ENCODE data around the gene STK4. TPM values are rescaled to one million over a fixed set of nuclear protein-coding genes. Genes with fewer than 3 reads are reported as not detected.

The STK4 gene
- total and polyA plus RNA-seq, 2 donors (not counting 3 experiments of a cell fraction or from before 2014, with no cell fraction given) = 9.1 to 29.6 TPM

- no peaks in the 10 kb centered on the region for H3K36me3 ChIP-seq (ENCODE audit: control insufficient read depth in 2 of 2, extremely low read depth in 1 of 2, insufficient read depth in 2 of 2, low read length in 2 of 2)
- CTCF ChIA-PET = interaction anchor here (0.6 to 2.6 kb wide), 10 partner anchors 9 to 471 kb away, joined by 3 to 10 read pairs (median 4); no protein-coding TSS in a partner anchor
- no peaks in the 10 kb centered on the region for H3K79me2 ChIP-seq (ENCODE audit: control insufficient read depth, insufficient read depth, low read length)
- no peak overlapping the region for H3K27ac ChIP-seq (ENCODE audit: insufficient read depth, low read depth, low read length)
- intact Hi-C loops (cut with micrococcal nuclease) (no loop called here), dilution Hi-C loops (cut with MboI; ENCODE audit: extremely low pct_ligation_motif_present, low sequenced_read_pairs) (no loop called here)
- H3K9ac ChIP-seq (replicated peaks; ENCODE audit: extremely low read depth, insufficient read depth, low read length) = no peak overlapping the region
- DNase-seq (ENCODE audit: low read depth, low spot score) = no peak
- FAIRE-seq = no peak
- no peak overlapping the region for H3K4me2 ChIP-seq (ENCODE audit: insufficient read depth, low read length)
- H3K4me1 ChIP-seq (ENCODE audit: control insufficient read depth, extremely low read depth, insufficient read depth, low read length) = peaks cover 4% of the 10 kb centered on the region
- BruUV-seq (replicated peaks) = no TSS peak
- H3K4me3 ChIP-seq (replicated peaks in 1 of 3; ENCODE audit: insufficient read depth in 1 of 3, low read depth in 1 of 3, low read length in 3 of 3) = no peak overlapping the region
- POLR2A ChIA-PET = no interaction called here
- no peaks in the 10 kb centered on the region for H3K9me1 ChIP-seq (replicated peaks; ENCODE audit: control insufficient read depth, extremely low read depth, insufficient read depth, low read length)
- H2AFZ ChIP-seq (ENCODE audit: low read depth, low read length) = no peak overlapping the region
- H4K20me1 ChIP-seq (replicated peaks; ENCODE audit: control insufficient read depth, extremely low read depth, insufficient read depth, low read length) = no peaks in the 10 kb centered on the region
- H3K27me3 ChIP-seq (ENCODE audit: control insufficient read depth in 2 of 2, insufficient read depth in 2 of 2, low read length in 2 of 2) = no peaks in the 10 kb centered on the region
- TF ChIP-seq GATA2 (IDR thresholded peaks at IDR 0.05; ENCODE audit: insufficient read depth, insufficient read length, low read depth, low read length) (no peak), POLR2A (IDR thresholded peaks at IDR 0.05; ENCODE audit: low read depth, low read length) (no peak), MYC (IDR thresholded peaks at IDR 0.05; ENCODE audit: low read depth, low read length) (no peak), POLR2AphosphoS5 (IDR thresholded peaks at IDR 0.05; ENCODE audit: insufficient read depth, low read depth, low read length) (no peak), JUN (IDR thresholded peaks at IDR 0.05; ENCODE audit: borderline replicate concordance, insufficient read depth, insufficient read length, low read depth) (no peak), MAX (IDR thresholded peaks at IDR 0.05; ENCODE audit: insufficient read depth, insufficient read length) (no peak), EZH2 (IDR thresholded peaks at IDR 0.05; ENCODE audit: borderline replicate concordance, low read depth, low read length, severe bottlenecking) (no peak)
- TF ChIP-seq, protein P1, sequence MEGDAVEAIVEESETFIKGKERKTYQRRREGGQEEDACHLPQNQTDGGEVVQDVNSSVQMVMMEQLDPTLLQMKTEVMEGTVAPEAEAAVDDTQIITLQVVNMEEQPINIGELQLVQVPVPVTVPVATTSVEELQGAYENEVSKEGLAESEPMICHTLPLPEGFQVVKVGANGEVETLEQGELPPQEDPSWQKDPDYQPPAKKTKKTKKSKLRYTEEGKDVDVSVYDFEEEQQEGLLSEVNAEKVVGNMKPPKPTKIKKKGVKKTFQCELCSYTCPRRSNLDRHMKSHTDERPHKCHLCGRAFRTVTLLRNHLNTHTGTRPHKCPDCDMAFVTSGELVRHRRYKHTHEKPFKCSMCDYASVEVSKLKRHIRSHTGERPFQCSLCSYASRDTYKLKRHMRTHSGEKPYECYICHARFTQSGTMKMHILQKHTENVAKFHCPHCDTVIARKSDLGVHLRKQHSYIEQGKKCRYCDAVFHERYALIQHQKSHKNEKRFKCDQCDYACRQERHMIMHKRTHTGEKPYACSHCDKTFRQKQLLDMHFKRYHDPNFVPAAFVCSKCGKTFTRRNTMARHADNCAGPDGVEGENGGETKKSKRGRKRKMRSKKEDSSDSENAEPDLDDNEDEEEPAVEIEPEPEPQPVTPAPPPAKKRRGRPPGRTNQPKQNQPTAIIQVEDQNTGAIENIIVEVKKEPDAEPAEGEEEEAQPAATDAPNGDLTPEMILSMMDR (IDR thresholded peaks at IDR 0.05; ENCODE audit: extremely low read depth in 1 of 2, insufficient read depth in 1 of 2, low read depth in 1 of 2, low read length in 2 of 2) = no peak
- H3K9me3 ChIP-seq (replicated peaks; ENCODE audit: control insufficient read depth, insufficient read depth, low read length) = no peaks in the 10 kb centered on the region
These were observed 62.3 kb downstream of the STK4 start for GRCh38 chr20:45028424-45029136.

Data from endothelial cell of umbilical vein (primary cell).